SK-N-MC (cell line): Measurements from ENCODE around the gene SCAF1.
A peak's percentile ranks its signal among the peaks of the same experiment; 100 is the strongest.

Experiments used
- DNase-seq: peaks from one replicate; pipeline ENCODE4 v3.0.0-alpha.2; 2011; ENCODE audit warnings: low read depth, low spot score
- H3K27ac ChIP-seq: fragments of 200-600 bp; sonication (generic); 2 replicates; pipeline ENCODE4 v1.5.1; 2016; ENCODE audit warnings: mixed run types
- H3K36me3 ChIP-seq: fragments of 200-600 bp; sonication (generic); 2 replicates; pipeline ENCODE4 v1.6.1; 2017; ENCODE audit warnings: antibody characterized with exemption, low read length, mixed read lengths; ENCODE audit not compliant: insufficient read depth
- H3K4me3 ChIP-seq: fragments of 200-600 bp; sonication (generic); 2 replicates; pipeline ENCODE4 v1.5.1; 2016
- H3K9ac ChIP-seq: fragments of 200-600 bp; sonication (generic); 2 replicates; pipeline ENCODE4 v1.8.0; 2017; ENCODE audit warnings: mixed run types, mixed read lengths; ENCODE audit not compliant: insufficient read length
- H3K9me3 ChIP-seq: fragments of 200-600 bp; sonication (generic); 2 replicates; pipeline ENCODE4 v1.6.1; 2017; ENCODE audit warnings: low read depth, mild to moderate bottlenecking, antibody characterized with exemption, low read length, moderate library complexity, mixed read lengths
- EZH2 ChIP-seq: fragments of 200-600 bp; sonication (generic); IDR thresholded peaks from one replicate; pipeline ENCODE4 v1.6.1; 2017; ENCODE audit warnings: antibody characterized with exemption
- FOXP2 ChIP-seq: optimal IDR thresholded peaks from 2 replicates; pipeline ENCODE3; 2011; ENCODE audit warnings: mild to moderate bottlenecking, moderate library complexity; ENCODE audit not compliant: insufficient read depth; ENCODE audit errors: extremely low read length, control extremely low read depth
- POLR2AphosphoS5 ChIP-seq: IDR thresholded peaks from 2 replicates; pipeline ENCODE4 v1.6.1; 2012; ENCODE audit warnings: mild to moderate bottlenecking, low read depth, low read length, borderline replicate concordance

SCAF1 gene

DNA sequence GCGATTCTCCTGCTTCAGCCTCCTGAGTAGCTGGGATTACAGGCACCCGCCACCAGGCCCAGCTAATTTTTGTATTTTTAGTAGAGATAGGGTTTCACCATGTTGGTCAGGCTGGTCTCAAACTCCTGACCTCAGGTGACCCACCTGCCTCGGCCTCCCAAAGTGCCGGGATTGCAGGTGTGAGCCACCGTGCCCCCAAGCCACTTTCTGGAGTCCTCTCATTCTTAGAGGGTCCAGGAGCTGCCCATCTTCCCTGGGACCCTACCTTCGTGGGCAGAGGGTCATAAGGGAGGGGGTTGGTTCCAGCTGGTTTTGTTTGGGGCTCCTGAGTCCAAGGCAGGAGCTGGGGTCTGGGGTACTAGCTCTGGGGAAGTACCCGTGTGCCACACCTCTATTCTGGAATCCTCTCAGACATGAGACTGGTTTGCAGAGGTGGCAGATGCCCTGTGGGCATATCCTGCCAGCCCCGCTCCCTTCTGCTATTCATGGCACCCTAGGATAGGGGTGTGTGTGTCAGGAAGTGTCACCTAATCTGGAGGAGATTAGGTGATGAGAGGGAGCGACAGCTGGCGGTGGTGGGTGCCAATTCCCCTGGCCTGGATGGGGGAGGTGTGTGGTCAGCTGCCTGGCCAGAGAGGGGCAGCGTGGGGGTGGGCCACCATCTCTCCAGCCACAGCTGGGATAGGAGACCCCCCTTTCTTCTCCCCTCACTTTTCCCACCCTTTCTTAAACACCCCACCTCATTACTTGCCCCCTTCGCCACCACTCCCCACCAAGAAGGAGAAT, 37.2 kb downstream of the SCAF1 start:
- Histone ChIP-seq H3K27ac (peak overlapping the region; percentile 91), H3K36me3 (peaks cover 41% of the 10 kb centered on the region), H3K9me3 (no peaks in the 10 kb centered on the region), H3K4me3 (peak overlapping the region; percentile 93), H3K9ac (peak overlapping the region; percentile 57)
- TF ChIP-seq FOXP2 = no peak
- no peak for TF ChIP-seq EZH2
- TF ChIP-seq POLR2AphosphoS5 = no peak
- no peak for DNase-seq

GRCh38 chr19:49679771-49680413, 37.9 kb downstream of the SCAF1 start:
- Histone ChIP-seq H3K36me3 (peaks cover 48% of the 10 kb centered on the region), H3K27ac (peak overlapping the region; percentile 91), H3K9me3 (no peaks in the 10 kb centered on the region), H3K9ac (peak overlapping the region; percentile 57), H3K4me3 (peak overlapping the region; percentile 93)
- no peak for DNase-seq
- TF ChIP-seq FOXP2 = no peak
- TF ChIP-seq POLR2AphosphoS5 = no peak

DNA sequence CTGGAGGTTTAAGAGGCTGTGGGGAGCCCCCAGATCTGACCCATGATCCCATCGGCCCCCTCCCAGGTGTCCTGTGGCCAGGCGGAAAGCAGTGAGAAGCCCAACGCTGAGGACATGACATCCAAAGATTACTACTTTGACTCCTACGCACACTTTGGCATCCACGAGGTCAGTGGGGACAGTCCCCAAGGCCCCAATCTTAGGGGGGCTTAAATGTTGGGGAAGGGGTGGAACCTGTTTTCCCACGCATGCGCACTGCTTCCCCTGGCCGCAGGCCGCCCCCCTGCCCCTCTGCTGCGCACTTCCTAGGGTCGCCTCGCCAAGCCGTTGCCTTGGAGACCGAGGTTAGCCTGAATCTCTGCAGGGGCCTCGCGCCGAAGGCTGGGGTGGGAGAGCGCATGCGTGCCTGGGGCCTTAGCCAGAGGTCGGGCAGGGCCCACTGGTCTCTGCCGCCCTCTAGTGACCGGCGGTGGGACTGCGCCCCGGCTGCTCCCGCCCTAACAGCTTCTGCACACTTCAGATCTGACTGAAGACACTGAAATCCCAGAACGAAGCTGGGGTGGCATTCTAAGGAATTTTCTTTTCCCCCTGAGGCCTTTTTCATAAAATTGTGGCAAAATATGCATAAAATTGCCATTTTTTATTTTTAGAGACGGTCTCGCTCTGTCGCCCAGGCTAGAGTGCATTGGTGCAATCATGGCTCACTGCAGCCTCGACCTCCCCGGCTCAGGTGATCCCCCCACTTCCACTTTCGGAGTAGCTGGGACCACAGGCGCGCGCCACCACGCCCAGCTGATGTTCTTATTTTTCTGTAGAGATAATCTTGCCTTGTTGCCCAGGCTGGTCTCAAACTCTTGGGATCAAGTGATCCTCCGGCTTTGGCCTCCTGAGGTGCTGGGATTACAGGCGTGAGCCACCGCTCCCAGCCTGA, 38.7 kb downstream of the SCAF1 start:
- Histone ChIP-seq H3K27ac (peak overlapping the region; percentile 91), H3K9me3 (no peaks in the 10 kb centered on the region), H3K9ac (peak overlapping the region; percentile 57), H3K4me3 (peak overlapping the region; percentile 93), H3K36me3 (peaks cover 56% of the 10 kb centered on the region)
- no peak for TF ChIP-seq EZH2
- no peak for TF ChIP-seq FOXP2
- no peak for TF ChIP-seq POLR2AphosphoS5
- peak; percentile 70 for DNase-seq

DNA sequence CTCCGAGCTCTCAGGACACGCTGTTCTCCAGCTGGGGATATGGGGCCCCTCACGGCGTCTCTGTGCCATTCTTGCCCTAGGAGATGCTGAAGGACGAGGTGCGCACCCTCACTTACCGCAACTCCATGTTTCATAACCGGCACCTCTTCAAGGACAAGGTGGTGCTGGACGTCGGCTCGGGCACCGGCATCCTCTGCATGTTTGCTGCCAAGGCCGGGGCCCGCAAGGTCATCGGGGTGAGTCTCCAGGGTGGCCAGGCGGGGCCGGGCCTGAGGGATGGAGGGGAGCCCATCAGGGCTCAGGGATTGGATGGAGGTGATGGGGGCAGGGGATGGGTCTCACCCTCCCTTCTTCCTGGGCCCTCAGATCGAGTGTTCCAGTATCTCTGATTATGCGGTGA, 39.8 kb downstream of the SCAF1 start:
- TF ChIP-seq FOXP2 = no peak
- TF ChIP-seq EZH2 = no peak
- Histone ChIP-seq H3K4me3 (no peak overlapping the region), H3K36me3 (peaks cover 64% of the 10 kb centered on the region), H3K27ac (no peak overlapping the region), H3K9me3 (no peaks in the 10 kb centered on the region), H3K9ac (no peak overlapping the region)
- no peak for DNase-seq

DNA sequence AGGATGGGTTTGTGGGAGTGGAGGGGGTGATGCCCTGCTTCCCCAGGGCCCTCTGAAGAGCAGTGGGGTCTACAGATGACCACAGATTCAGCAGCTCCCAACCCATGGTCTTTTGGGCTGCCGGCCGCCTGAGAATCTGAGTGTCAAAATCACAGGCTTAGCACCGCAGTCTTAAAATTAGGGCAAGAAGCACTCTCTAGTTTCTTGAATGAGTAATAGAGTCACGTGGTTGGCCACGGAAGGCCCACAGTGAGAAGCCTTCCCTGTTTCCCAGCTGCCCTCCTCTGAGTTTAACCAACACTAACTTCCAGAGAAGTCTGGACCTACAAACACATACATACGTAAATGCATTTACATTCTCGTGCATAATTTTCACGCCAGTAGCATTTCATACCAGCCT, 40.3 kb downstream of the SCAF1 start:
- H3K36me3 ChIP-seq = peaks cover 68% of the 10 kb centered on the region
- TF ChIP-seq POLR2AphosphoS5 (no peak), FOXP2 (no peak)
- H3K4me3 ChIP-seq = no peak overlapping the region
- H3K9me3 ChIP-seq = no peaks in the 10 kb centered on the region
- no peak overlapping the region for H3K9ac ChIP-seq
- no peak for DNase-seq
- H3K27ac ChIP-seq = no peak overlapping the region; the same call in 1 of the 2 replicates

- Histone ChIP-seq H3K9ac (no peak overlapping the region), H3K4me3 (no peak overlapping the region), H3K36me3 (peaks cover 68% of the 10 kb centered on the region), H3K27ac (no peak overlapping the region), H3K9me3 (no peaks in the 10 kb centered on the region)
- no peak for TF ChIP-seq EZH2
- TF ChIP-seq POLR2AphosphoS5 = no peak
- TF ChIP-seq FOXP2 = no peak
- no peak for DNase-seq
Measured at GRCh38 chr19:49683814-49684250, 41.8 kb downstream of the SCAF1 start.

DNA sequence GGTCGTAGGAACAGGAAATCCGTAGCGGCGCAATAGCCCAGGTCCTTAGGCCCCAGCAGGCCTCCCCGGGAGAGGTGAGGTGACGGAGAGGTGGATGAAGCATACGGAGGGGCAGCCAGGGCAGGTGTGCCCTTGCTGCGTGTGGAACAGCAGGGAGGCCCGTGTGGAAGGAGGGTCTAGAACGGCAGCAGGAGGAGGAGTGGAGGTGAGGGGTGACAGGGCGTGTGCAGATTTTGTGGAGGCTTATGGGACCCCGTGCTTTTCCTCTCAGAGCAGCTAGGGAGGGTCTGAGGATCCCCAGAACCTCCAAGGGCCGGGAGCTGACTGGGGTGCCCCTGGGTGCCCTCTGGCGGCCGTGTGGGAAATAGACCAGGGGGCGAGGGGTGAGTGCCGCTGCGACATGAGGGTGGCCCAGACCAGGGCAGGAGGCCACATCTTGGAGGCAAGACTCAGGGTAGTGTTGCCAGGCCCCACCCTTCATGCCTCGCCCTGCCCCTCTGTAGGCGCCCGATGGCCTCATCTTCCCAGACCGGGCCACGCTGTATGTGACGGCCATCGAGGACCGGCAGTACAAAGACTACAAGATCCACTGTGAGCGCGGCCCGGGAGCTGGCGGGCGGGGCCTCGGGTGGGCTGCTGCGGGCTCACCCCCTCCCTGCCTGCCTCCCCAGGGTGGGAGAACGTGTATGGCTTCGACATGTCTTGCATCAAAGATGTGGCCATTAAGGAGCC, 42.4 kb downstream of the SCAF1 start:
- no peak for DNase-seq
- H3K9me3 ChIP-seq = no peaks in the 10 kb centered on the region
- H3K27ac ChIP-seq = no peak overlapping the region
- no peak overlapping the region for H3K9ac ChIP-seq
- no peak overlapping the region for H3K4me3 ChIP-seq
- TF ChIP-seq FOXP2 = no peak
- no peak for TF ChIP-seq EZH2
- TF ChIP-seq POLR2AphosphoS5 = no peak
- peaks cover 68% of the 10 kb centered on the region for H3K36me3 ChIP-seq
